K562 (cell line): ENCODE results near the gene DNAAF8. TPM values are rescaled to one million over a fixed set of nuclear protein-coding genes. Genes with fewer than 3 reads are reported as not detected.

Experiments
- DIDO1 ChIP-seq: fragments of 450-650 bp; IDR thresholded peaks from 2 replicates; pipeline ENCODE4 v1.6.1; 2016; ENCODE audit warnings: low read depth, missing biosample characterization, missing genetic modification characterization
- EP400 ChIP-seq: fragments of 450-650 bp; IDR thresholded peaks from 2 replicates; pipeline ENCODE4 v1.6.1; 2017; ENCODE audit warnings: antibody characterized with exemption, mild to moderate bottlenecking, moderate library complexity
- MAFK ChIP-seq: IDR thresholded peaks from 2 replicates; pipeline ENCODE4 v1.6.1; 2011; ENCODE audit warnings: low read length, improper control_type of control experiment
- MBD2 ChIP-seq: sonication (generic); IDR thresholded peaks from 2 replicates; pipeline ENCODE4 v1.6.1; 2016; ENCODE audit warnings: low read depth, borderline replicate concordance
- MXD1 ChIP-seq: fragments of 250-450 bp; sonication (Bioruptor Pico); IDR thresholded peaks from 2 replicates; pipeline ENCODE4 v1.8.0; 2021; ENCODE audit warnings: borderline replicate concordance, mild to moderate bottlenecking, moderate library complexity; ENCODE audit not compliant: poor library complexity, severe bottlenecking
- NCOA1 ChIP-seq: fragments of 450-650 bp; IDR thresholded peaks from 2 replicates; pipeline ENCODE4 v1.6.1; 2016; ENCODE audit warnings: low read depth
- NFIX ChIP-seq: fragments of 250-450 bp; sonication (Bioruptor Pico); IDR thresholded peaks from 2 replicates; pipeline ENCODE4 v1.4.0; 2020; ENCODE audit warnings: low read depth, mild to moderate bottlenecking, moderate library complexity
- SMARCB1 ChIP-seq: IDR thresholded peaks from 2 replicates; pipeline ENCODE4 v1.6.1; 2011; ENCODE audit warnings: improper control_type of control experiment, low read depth; ENCODE audit not compliant: insufficient read length
- TEAD1 ChIP-seq, 2 experiments: fragments of 450-650 bp in 1 of 2; sonication (generic) in 1 of 2; formaldehyde crosslinking; IDR thresholded peaks; 2 replicates each; pipeline versions ENCODE4 v1.4.0 to v1.8.0; 2020 to 2022; ENCODE audit warnings: mild to moderate bottlenecking in 2 of 2, missing genetic modification reagents in 1 of 2
- VEZF1 ChIP-seq: fragments of 200-800 bp; sonication (Bioruptor generic); IDR thresholded peaks from 2 replicates; pipeline ENCODE4 v1.6.1; 2017; ENCODE audit warnings: missing genetic modification characterization, missing compliant biosample characterization
- ZFP1 ChIP-seq: fragments of 450-650 bp; formaldehyde crosslinking; IDR thresholded peaks from 2 replicates; pipeline ENCODE4 v1.4.0; 2020; ENCODE audit warnings: mild to moderate bottlenecking, mixed read lengths
- ZNF717 ChIP-seq: fragments of 250-450 bp; sonication (Bioruptor Pico); IDR thresholded peaks from 2 replicates; pipeline ENCODE4 v1.5.0; 2021
- ZNF77 ChIP-seq: fragments of 250-450 bp; sonication (Bioruptor Pico); IDR thresholded peaks from 2 replicates; pipeline ENCODE4 v1.5.0; 2020
- polyA plus RNA-seq, 8 experiments: library from polyadenylated mRNA; depleted of rRNA in 4 of 8; stranded (reverse) in 5 of 8; unstranded in 3 of 8; fragments of >200 nt; fragmentation: Nextera tagmentation in 2 of 8; fragmentation: Illumina TruSeq in 1 of 8; extraction: Ambion mirVana in 2 of 8; extraction: Trizol in 1 of 8; gene quantifications; 2 replicates each; pipeline versions ENCODE4 v1.2.1 to v1.2.3, GENCODE V29; 2011 to 2014; ENCODE audit warnings: inconsistent platforms in 1 of 8, missing spikeins in 1 of 8
- total RNA-seq, 7 experiments: library from RNA; depleted of rRNA in 6 of 7; stranded (reverse); fragments of >200 nt in 6 of 7; fragmentation: Illumina TruSeq in 2 of 7; extraction: Trizol in 2 of 7; gene quantifications; 2 replicates each; pipeline versions ENCODE4 v1.2.1 to v1.2.3, GENCODE V29; 2011 to 2021; ENCODE audit warnings: low replicate concordance in 1 of 7
- TF ChIP-seq, protein P1 (sequence below): fragments of 450-650 bp; IDR thresholded peaks from 2 replicates; pipeline ENCODE4 v1.6.1; 2018; ENCODE audit warnings: mild to moderate bottlenecking, low read depth; ENCODE audit not compliant: partially characterized antibody
- TF ChIP-seq, protein P2 (sequence below): sonication (generic); formaldehyde crosslinking; IDR thresholded peaks from 2 replicates; pipeline ENCODE4 v1.9.0; 2022; ENCODE audit warnings: mild to moderate bottlenecking, missing genetic modification reagents
- TF ChIP-seq, protein P3 (sequence below): fragments of 450-650 bp; IDR thresholded peaks from 2 replicates; pipeline ENCODE4 v1.6.1; 2016
- TF ChIP-seq, protein P4 (sequence below): fragments of 450-650 bp; formaldehyde crosslinking; conservative IDR thresholded peaks from 2 replicates; pipeline ENCODE4 v1.4.0; 2022; ENCODE audit warnings: mild to moderate bottlenecking, missing genetic modification characterization
- TF ChIP-seq, protein P5 (sequence below): sonication (generic); formaldehyde crosslinking; IDR thresholded peaks from 2 replicates; pipeline ENCODE4 v1.9.0; 2022; ENCODE audit warnings: mild to moderate bottlenecking, missing genetic modification reagents
- TF ChIP-seq, protein P6 (sequence below): IDR thresholded peaks from 3 replicates; pipeline ENCODE4 v1.6.1; 2011; ENCODE audit warnings: borderline replicate concordance, mild to moderate bottlenecking; ENCODE audit not compliant: insufficient read length, insufficient read depth

The DNAAF8 gene
- total and polyA plus RNA-seq, 9 of the 15 experiments (the other 6 are each of a cell fraction or from before 2014, with no cell fraction given) = 0.04 to 0.12 (median 0.10) TPM; not detected in 6

- TF ChIP-seq, protein P1, sequence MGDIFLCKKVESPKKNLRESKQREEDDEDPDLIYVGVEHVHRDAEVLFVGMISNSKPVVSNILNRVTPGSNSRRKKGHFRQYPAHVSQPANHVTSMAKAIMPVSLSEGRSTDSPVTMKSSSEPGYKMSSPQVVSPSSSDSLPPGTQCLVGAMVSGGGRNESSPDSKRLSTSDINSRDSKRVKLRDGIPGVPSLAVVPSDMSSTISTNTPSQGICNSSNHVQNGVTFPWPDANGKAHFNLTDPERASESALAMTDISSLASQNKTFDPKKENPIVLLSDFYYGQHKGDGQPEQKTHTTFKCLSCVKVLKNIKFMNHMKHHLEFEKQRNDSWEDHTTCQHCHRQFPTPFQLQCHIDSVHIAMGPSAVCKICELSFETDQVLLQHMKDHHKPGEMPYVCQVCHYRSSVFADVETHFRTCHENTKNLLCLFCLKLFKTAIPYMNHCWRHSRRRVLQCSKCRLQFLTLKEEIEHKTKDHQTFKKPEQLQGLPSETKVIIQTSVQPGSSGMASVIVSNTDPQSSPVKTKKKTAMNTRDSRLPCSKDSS = no peak
- TF ChIP-seq TEAD1 (CRISPR knock-in tag; IDR thresholded peaks at IDR 0.05) (peak in 1 of 2 experiments; percentile 94; a peak in 2 of 4 replicates), VEZF1 (CRISPR knock-in tag) (peak; percentile 75), NFIX (no peak), EP400 (peak; percentile 53; the same call in 1 of the 2 replicates), MXD1 (CRISPR knock-in tag) (no peak), ZFP1 (CRISPR knock-in tag) (no peak), ZNF717 (CRISPR knock-in tag) (no peak), MAFK (no peak), SMARCB1 (no peak), NCOA1 (no peak), ZNF77 (CRISPR knock-in tag) (no peak), MBD2 (0 out of 2 replicates have a peak, but pooled peaks have one; percentile 44), DIDO1 (tag) (peak; percentile 48; the same call in 1 of the 2 replicates)
- TF ChIP-seq, protein P2, sequence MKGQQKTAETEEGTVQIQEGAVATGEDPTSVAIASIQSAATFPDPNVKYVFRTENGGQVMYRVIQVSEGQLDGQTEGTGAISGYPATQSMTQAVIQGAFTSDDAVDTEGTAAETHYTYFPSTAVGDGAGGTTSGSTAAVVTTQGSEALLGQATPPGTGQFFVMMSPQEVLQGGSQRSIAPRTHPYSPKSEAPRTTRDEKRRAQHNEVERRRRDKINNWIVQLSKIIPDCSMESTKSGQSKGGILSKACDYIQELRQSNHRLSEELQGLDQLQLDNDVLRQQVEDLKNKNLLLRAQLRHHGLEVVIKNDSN (CRISPR knock-in tag) = no peak; the same call in 1 of the 2 replicates
- TF ChIP-seq, protein P3, sequence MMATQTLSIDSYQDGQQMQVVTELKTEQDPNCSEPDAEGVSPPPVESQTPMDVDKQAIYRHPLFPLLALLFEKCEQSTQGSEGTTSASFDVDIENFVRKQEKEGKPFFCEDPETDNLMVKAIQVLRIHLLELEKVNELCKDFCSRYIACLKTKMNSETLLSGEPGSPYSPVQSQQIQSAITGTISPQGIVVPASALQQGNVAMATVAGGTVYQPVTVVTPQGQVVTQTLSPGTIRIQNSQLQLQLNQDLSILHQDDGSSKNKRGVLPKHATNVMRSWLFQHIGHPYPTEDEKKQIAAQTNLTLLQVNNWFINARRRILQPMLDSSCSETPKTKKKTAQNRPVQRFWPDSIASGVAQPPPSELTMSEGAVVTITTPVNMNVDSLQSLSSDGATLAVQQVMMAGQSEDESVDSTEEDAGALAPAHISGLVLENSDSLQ = no peak
- TF ChIP-seq, protein P4, sequence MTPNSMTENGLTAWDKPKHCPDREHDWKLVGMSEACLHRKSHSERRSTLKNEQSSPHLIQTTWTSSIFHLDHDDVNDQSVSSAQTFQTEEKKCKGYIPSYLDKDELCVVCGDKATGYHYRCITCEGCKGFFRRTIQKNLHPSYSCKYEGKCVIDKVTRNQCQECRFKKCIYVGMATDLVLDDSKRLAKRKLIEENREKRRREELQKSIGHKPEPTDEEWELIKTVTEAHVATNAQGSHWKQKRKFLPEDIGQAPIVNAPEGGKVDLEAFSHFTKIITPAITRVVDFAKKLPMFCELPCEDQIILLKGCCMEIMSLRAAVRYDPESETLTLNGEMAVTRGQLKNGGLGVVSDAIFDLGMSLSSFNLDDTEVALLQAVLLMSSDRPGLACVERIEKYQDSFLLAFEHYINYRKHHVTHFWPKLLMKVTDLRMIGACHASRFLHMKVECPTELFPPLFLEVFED (CRISPR knock-in tag) = no peak
- TF ChIP-seq, protein P5, sequence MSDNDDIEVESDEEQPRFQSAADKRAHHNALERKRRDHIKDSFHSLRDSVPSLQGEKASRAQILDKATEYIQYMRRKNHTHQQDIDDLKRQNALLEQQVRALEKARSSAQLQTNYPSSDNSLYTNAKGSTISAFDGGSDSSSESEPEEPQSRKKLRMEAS (CRISPR knock-in tag) = 0 out of 2 replicates have a peak, but pooled peaks have one; percentile 14
- TF ChIP-seq, protein P6, sequence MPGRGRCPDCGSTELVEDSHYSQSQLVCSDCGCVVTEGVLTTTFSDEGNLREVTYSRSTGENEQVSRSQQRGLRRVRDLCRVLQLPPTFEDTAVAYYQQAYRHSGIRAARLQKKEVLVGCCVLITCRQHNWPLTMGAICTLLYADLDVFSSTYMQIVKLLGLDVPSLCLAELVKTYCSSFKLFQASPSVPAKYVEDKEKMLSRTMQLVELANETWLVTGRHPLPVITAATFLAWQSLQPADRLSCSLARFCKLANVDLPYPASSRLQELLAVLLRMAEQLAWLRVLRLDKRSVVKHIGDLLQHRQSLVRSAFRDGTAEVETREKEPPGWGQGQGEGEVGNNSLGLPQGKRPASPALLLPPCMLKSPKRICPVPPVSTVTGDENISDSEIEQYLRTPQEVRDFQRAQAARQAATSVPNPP = no peak
These were observed 34.4 kb downstream of the DNAAF8 start (continued) for GRCh38 chr16:4768549-4769305.
